GM10266 (cell line): ENCODE results near the gene AP1G2.

ENCODE experiments used
- DNase-seq: peaks from one replicate; pipeline ENCODE4 v3.0.0; 2012; ENCODE audit errors: extremely low spot score
- CTCF ChIP-seq: IDR thresholded peaks from 2 replicates; pipeline ENCODE4 v1.5.1; 2012; ENCODE audit warnings: mild to moderate bottlenecking, low read depth; ENCODE audit not compliant: control insufficient read depth, insufficient read depth; ENCODE audit errors: missing control alignments

AP1G2 gene

GRCh38 chr14:23558346-23559009 lies 9.1 kb downstream of the AP1G2 start:
- no peak for DNase-seq
- TF ChIP-seq CTCF, result no peak

DNA sequence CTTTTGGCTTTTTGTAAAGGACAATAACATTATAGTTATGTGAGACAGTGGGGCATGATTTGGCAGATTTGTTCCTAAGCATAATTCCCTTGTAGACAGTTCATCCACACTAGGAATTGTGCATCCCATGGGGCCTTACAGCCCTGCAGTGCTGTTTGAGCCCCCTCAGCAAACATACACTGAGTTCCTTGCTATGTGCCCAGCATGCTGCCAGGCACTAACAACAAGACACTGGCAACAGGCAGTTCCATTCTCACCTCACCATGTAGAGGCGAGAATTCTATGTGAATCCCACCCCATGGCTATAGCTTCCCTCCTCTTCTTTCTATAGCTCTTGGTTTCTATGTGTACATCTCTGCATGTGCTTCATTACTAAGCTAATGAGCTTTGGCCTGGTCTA lies 9.6 kb downstream of the AP1G2 start:
- no peak for TF ChIP-seq CTCF
- no peak for DNase-seq

DNA sequence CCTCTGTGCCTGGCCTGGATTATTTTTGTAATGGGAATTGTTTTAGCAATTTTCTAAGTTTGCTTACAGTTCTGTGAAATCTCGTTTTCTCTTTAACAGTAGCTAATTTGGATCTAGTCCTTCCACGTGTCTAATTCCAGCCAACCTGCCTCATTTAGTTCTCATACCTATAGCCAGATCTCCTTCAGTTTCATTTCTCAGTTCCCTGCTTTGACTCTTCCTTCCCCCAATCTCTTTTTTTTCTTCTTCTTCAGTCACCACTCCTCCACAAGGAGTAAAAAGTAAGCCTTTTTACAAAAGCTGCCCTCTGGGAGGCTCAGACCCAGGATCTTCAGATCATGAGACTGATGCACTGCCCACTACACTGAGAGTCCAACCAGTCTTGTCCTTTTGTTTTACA lies 10.1 kb downstream of the AP1G2 start:
- no peak for TF ChIP-seq CTCF
- no peak for DNase-seq

- TF ChIP-seq CTCF, result no peak
Measured at GRCh38 chr14:23556700-23557440, 10.7 kb downstream of the AP1G2 start.

GRCh38 chr14:23555882-23556699 lies 11.5 kb downstream of the AP1G2 start, which contains the start of gene THTPA:
Gene THTPA (plus strand): TSS chr14:23556271. CDS start chr14:23556758, 487 bp downstream.
- peak; percentile 92 for DNase-seq
- no peak for TF ChIP-seq CTCF

More at GRCh38 chr14:23556700-23557440, 10.7 kb downstream of the AP1G2 start:
- DNase-seq, result no peak

- TF ChIP-seq CTCF, result no peak
- no peak for DNase-seq
Measured at GRCh38 chr14:23555533-23555881, 12.1 kb downstream of the AP1G2 start.
